GM20000 (cell line): ENCODE data around the gene SLC16A10.

ENCODE experiments used
- DNase-seq: peaks from one replicate; pipeline ENCODE4 v3.0.0; 2012; ENCODE audit warnings: low spot score
- CTCF ChIP-seq: IDR thresholded peaks from 2 replicates; pipeline ENCODE4 v1.5.1; 2012; ENCODE audit warnings: mild to moderate bottlenecking, control low read depth; ENCODE audit errors: extremely low read depth, missing control alignments

SLC16A10 gene

GRCh38 chr6:111147440-111147839, 60.1 kb downstream of the SLC16A10 start:
- no peak for TF ChIP-seq CTCF

GRCh38 chr6:111148110-111148509, 60.8 kb downstream of the SLC16A10 start:
- no peak for DNase-seq
- no peak for TF ChIP-seq CTCF

More at GRCh38 chr6:111147440-111147839, 60.1 kb downstream of the SLC16A10 start:
- DNase-seq: no peak

- no peak for TF ChIP-seq CTCF
- DNase-seq: no peak
Measured at GRCh38 chr6:111150577-111150976, 63.3 kb downstream of the SLC16A10 start.

GRCh38 chr6:111154981-111155380, 67.7 kb downstream of the SLC16A10 start:
- DNase-seq: no peak
- TF ChIP-seq CTCF: no peak

- DNase-seq: no peak
- TF ChIP-seq CTCF: no peak
Measured at GRCh38 chr6:111157412-111157811, 70.1 kb downstream of the SLC16A10 start.

- TF ChIP-seq CTCF: no peak
- no peak for DNase-seq
Measured at GRCh38 chr6:111159633-111160032, 72.3 kb downstream of the SLC16A10 start.

- DNase-seq: no peak
- no peak for TF ChIP-seq CTCF
Measured at GRCh38 chr6:111161650-111162049, 74.3 kb downstream of the SLC16A10 start.
